SIG-M5 treated with dmso at 0.1 percent for 504 hours (cell line): ENCODE results near the gene RIOX2.
"Not testable (repeated sequence)": the region's sequence is repeated elsewhere in the genome, so short reads cannot be mapped to it uniquely, and the experiment has no call there.

ENCODE experiments used
- DNase-seq: peaks from one replicate; lab custom pipeline; 2025; ENCODE audit not compliant: unreplicated experiment; lab: John Stamatoyannopoulos, UW

RIOX2 gene

GRCh38 chr3:97971679-97972567, at the start of gene RIOX2:
Gene RIOX2, minus strand, starts transcription at chr3:97972431. Its CDS starts 4,838 bp downstream, at chr3:97967593.
- peak; percentile 79 for DNase-seq

DNA sequence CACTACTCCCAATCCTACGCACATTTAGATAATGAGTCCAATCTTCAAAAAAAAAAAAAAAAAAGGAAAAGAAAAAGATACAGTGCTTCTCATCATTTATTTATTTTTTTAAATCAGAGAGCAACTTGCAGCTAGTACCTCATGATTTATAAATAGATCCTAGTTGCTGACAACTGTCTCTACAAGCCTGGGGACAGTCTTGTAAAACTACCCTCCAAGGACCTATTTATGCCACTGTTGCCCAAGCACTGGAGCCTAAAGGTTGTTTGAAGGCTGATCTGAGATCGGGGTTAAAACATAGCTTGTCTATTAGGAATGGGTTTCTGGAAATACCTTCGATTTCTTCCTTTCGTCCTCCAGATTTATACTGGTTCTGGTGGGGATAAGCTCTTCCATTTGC, 48.2 kb upstream of the RIOX2 start:
- no peak for DNase-seq

DNA sequence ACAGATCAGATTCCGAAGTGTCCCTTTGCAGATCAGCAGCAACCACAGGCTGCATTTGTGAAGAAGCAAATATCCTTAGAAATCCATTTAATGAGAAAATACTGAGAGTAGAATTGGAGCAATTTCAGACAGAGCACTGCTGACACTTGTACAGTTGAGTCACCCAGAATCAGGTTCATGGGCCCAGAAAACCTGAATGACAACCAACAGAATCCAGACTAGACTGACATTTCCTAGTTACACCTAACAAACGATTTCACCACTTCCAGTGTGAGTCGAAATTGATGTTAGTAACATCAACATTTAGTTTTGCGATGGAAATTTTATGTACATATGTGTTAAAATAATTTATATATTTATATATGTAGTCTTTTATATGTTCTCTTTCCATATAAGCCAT, 46.1 kb upstream of the RIOX2 start:
- no peak for DNase-seq

DNA sequence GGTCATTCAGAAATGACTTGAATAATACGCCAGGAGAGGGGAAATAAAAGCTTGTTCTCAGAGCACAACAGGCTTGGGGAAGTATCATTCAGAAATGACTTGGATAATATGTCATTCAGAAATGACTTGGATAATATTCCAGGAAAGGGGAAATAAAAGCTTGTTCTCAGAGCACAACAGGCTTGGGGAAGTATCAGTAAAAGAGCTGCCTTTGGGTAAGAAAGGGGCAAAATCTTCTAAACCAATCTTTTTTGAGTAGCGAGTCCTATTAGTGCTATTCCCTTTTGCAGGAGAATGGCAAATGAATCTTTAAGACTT, 42.0 kb upstream of the RIOX2 start:
- DNase-seq = no peak

DNA sequence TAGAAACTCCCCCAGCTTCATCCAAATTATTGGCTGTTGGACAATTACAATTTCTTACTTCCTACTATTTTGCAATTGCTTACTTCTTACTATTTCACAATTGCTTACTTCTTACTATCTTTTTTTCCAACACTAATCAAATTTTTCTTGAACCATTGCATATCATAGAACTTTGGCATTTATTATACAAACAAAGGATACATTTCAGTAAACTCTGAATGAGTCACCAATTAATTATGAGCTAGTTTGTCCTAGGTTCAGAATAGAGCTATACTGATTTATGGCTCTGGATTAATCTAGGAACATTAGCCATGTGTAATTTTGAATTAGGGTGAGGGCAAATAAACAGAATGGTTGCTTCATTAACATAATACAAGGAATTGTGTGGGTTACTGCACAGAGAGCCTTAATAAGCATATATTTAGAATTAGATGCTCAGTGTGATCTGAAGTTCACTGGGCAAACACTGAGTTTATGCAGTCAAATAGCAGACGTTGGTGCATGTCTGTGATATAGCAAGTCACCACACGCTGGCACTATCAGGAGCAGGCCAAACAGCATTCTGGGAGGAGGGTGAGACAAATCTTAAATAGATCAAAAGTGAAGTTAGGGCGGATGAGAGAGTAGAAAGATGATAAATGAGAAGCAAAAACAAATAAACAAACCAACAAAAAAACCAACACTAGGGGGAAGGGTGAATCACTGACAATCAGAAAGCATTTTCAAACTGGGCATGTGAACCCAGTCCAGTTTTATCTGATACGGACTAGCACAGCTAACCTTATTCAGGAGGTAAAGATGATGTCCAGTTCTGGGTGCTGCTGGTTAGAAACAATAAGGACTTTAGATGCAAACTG, 41.4 kb upstream of the RIOX2 start:
- DNase-seq = no peak

DNA sequence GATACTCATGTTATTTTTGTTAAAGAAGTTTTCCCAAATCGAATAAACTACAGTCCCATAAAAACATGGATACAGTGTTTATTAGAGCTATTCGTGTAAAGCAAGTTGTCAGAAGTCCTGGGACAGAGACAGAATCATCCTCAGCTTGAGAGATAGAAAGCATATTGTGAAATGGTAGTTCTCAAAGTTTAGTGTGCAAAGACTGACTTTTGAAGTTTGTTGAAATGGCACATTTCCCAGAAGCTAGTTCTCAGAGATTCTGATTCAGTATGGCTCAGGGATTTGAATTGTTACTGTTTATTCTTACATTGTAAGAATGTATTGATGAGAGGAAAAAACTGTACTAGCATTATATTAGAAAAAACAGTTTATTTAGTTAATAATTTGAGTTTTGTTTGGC, 40.7 kb upstream of the RIOX2 start:
- DNase-seq = no peak

DNA sequence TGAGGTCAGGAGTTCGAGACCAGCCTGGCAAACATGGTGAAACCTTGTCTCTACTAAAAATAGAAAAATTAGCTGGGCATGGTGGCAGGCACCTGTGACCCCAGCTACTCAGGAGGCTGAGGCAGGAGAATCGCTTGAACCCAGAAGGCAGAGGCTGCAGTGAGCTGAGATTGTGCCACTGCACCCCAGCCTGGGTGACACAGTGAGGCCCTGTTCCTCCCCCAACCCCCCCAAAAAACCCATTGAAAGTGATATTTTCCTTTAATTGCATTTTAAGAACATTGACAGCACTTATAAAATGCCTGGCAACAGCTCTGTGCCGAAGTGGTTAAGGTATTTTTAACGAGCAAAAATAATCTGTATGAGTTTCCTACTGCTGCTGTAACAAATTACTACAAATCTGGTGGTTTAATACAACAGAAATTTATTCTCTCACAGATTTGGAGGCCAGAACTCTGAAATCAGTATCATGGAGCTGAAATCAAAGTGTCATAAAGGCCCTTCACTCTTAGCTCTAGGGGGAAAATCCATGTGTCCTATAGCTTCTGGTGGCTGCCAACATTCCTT, 38.7 kb upstream of the RIOX2 start:
- not testable (repeated sequence) for DNase-seq

GRCh38 chr3:98010194-98010882, 38.1 kb upstream of the RIOX2 start:
- DNase-seq = no peak

GRCh38 chr3:98008855-98009254, 36.6 kb upstream of the RIOX2 start:
- no peak for DNase-seq

- DNase-seq = no peak
Observed at GRCh38 chr3:98005438-98005837, 33.2 kb upstream of the RIOX2 start.

DNA sequence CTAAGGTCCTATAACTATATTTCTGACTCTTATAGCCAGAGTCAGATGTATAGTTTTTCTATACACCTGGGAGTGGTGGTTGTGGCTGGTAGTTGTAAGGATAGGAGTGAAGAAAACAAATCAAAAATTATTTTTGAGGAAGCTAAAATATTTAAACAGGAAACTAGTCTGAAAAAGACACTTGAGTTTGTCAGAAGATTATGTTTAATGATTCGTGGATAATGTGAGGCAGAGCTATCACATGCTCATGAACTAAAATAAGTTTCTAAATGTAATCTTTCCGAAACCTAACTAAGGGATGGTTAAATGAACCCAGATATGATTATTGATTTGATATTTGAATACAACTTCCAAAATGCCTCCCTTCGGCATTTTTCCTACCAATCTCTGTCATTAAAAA, 32.5 kb upstream of the RIOX2 start:
- no peak for DNase-seq

GRCh38 chr3:98003306-98003969, 31.2 kb upstream of the RIOX2 start:
- DNase-seq = no peak

GRCh38 chr3:98002717-98003116, 30.5 kb upstream of the RIOX2 start:
- DNase-seq = no peak

- no peak for DNase-seq
Observed at GRCh38 chr3:97999994-98000393, 27.8 kb upstream of the RIOX2 start.

- no peak for DNase-seq
Observed at GRCh38 chr3:97999103-97999502, 26.9 kb upstream of the RIOX2 start.

GRCh38 chr3:97996988-97997387, 24.8 kb upstream of the RIOX2 start:
- DNase-seq = no peak

- no peak for DNase-seq
Observed at GRCh38 chr3:97994328-97994945, 22.2 kb upstream of the RIOX2 start.

- DNase-seq = no peak
Observed at GRCh38 chr3:97993526-97993925, 21.3 kb upstream of the RIOX2 start.

GRCh38 chr3:97992547-97993173, 20.4 kb upstream of the RIOX2 start:
- DNase-seq = no peak

DNA sequence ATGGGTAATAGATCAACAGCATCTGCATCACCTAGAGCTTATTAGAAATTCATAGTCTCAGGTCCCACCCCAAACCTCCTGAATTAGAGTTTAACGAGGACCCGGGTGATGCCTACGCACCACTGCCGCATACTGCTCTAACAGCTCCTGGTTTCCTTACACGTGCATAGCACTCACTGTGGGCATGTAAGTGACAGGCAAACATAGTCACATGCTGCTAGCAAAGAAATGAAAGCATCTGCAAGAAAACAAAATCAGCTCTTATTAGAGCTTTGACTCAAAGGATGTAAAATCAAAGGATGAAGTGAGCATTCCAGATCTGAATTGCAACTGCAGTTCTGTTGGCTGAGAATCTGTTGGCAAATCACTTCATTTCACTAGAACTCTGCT, 19.1 kb upstream of the RIOX2 start:
- DNase-seq = no peak
